Measurements from ENCODE around the gene XCL2.

GRCh38 chr1:168520052-168520751 lies 23.6 kb downstream of the XCL2 start:
- TF ChIP-seq ZNF70 (CRISPR knock-in tag; IDR thresholded peaks at IDR 0.05) (no peak), ZFP3 (CRISPR knock-in tag; IDR thresholded peaks at IDR 0.05) (no peak), ZNF8 (CRISPR knock-in tag; IDR thresholded peaks at IDR 0.05) (no peak), ARNTL (CRISPR knock-in tag; IDR thresholded peaks at IDR 0.05; ENCODE audit: borderline replicate concordance, low read depth) (no peak), ZFP30 (CRISPR knock-in tag; IDR thresholded peaks at IDR 0.05) (no peak), ISL1 (CRISPR knock-in tag; IDR thresholded peaks at IDR 0.05) (no peak), RARB (CRISPR knock-in tag; IDR thresholded peaks at IDR 0.05) (no peak), TCF4 (CRISPR knock-in tag; IDR thresholded peaks at IDR 0.05; ENCODE audit: borderline replicate concordance) (no peak), OSR1 (CRISPR knock-in tag; IDR thresholded peaks at IDR 0.05) (no peak), GLIS3 (CRISPR knock-in tag; IDR thresholded peaks at IDR 0.05) (no peak), POU6F1 (CRISPR knock-in tag; IDR thresholded peaks at IDR 0.05; ENCODE audit: borderline replicate concordance, low read depth) (no peak), ESRRG (CRISPR knock-in tag; IDR thresholded peaks at IDR 0.05) (no peak)
- TF ChIP-seq, protein P1, sequence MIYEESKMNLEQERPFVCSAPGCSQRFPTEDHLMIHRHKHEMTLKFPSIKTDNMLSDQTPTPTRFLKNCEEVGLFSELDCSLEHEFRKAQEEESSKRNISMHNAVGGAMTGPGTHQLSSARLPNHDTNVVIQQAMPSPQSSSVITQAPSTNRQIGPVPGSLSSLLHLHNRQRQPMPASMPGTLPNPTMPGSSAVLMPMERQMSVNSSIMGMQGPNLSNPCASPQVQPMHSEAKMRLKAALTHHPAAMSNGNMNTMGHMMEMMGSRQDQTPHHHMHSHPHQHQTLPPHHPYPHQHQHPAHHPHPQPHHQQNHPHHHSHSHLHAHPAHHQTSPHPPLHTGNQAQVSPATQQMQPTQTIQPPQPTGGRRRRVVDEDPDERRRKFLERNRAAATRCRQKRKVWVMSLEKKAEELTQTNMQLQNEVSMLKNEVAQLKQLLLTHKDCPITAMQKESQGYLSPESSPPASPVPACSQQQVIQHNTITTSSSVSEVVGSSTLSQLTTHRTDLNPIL (CRISPR knock-in tag; IDR thresholded peaks at IDR 0.05; ENCODE audit: low read depth), result no peak
- TF ChIP-seq, protein P2, sequence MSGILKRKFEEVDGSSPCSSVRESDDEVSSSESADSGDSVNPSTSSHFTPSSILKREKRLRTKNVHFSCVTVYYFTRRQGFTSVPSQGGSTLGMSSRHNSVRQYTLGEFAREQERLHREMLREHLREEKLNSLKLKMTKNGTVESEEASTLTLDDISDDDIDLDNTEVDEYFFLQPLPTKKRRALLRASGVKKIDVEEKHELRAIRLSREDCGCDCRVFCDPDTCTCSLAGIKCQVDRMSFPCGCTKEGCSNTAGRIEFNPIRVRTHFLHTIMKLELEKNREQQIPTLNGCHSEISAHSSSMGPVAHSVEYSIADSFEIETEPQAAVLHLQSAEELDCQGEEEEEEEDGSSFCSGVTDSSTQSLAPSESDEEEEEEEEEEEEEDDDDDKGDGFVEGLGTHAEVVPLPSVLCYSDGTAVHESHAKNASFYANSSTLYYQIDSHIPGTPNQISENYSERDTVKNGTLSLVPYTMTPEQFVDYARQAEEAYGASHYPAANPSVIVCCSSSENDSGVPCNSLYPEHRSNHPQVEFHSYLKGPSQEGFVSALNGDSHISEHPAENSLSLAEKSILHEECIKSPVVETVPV (CRISPR knock-in tag; IDR thresholded peaks at IDR 0.05), result no peak

Data from SK-N-SH treated with all-trans-retinoic acid at 6 μM for 48 hours (cell line).